ENCODE measurements around the gene ZNF683.

GRCh38 chr1:26344147-26344920 lies 28.2 kb downstream of the ZNF683 start:
- TF ChIP-seq STAT1 (conservative IDR thresholded peaks at IDR 0.05) (no peak), HDAC2 (IDR thresholded peaks at IDR 0.05) (no peak), TCF7 (IDR thresholded peaks at IDR 0.05; ENCODE audit: borderline replicate concordance) (no peak), SKIL (IDR thresholded peaks at IDR 0.05; ENCODE audit: low read depth, poor library complexity, severe bottlenecking) (no peak), REST (IDR thresholded peaks at IDR 0.05; ENCODE audit: low read depth, low read length) (no peak)
